AG10803 (cell line): Measurements from ENCODE around the gene NXPE4.

Experiments
- DNase-seq: peaks from one replicate; pipeline ENCODE4 v3.0.0; 2010; ENCODE audit warnings: low read depth
- H3K4me3 ChIP-seq: 2 replicates; pipeline ENCODE4 v1.5.1; 2011; ENCODE audit warnings: mild to moderate bottlenecking, low read length, control low read depth
- CTCF ChIP-seq: conservative IDR thresholded peaks from 2 replicates; pipeline ENCODE4 v1.5.1; 2011; ENCODE audit warnings: mild to moderate bottlenecking, low read length, control low read depth, inconsistent platforms

Gene NXPE4

DNA sequence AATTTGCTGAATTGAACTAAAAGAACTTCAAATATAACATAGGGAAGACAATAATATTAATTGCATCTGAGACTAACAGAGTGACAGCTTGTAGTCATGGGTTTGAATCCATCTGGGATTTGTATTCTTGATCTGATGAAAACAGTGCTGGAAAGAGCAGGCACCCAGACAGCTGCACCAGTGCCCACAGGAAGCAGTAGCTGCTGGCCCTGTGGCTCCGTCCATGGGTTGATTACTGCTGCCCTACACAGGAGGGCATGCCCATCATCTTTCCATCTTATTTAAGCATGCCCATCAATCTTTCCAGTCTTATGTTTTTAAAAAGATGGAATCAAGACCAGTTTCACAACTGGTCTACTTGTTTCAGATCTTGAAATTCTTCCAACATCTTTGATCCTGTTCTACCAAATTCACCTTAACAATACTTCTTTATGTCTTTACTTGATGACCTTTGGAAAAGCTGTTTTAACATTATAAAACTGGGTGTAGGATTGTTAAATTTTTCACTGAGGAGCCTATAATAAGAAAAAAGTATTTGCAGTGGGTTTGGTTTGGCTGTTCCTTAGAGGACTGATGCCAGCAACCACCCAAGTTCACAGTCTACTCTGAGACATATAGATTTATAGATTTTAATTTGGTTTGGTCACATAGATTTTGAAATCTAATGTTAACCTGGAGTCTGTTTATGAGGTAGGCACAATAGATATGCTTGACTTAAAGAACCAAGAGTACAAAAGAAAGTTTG, 761 bp upstream of the NXPE4 start:
- DNase-seq, result no peak
- H3K4me3 ChIP-seq, result no peak overlapping the region
- TF ChIP-seq CTCF, result no peak

GRCh38 chr11:114594703-114595102, 883 bp downstream of the NXPE4 start:
- no peak overlapping the region for H3K4me3 ChIP-seq
- DNase-seq, result no peak
- no peak for TF ChIP-seq CTCF

DNA sequence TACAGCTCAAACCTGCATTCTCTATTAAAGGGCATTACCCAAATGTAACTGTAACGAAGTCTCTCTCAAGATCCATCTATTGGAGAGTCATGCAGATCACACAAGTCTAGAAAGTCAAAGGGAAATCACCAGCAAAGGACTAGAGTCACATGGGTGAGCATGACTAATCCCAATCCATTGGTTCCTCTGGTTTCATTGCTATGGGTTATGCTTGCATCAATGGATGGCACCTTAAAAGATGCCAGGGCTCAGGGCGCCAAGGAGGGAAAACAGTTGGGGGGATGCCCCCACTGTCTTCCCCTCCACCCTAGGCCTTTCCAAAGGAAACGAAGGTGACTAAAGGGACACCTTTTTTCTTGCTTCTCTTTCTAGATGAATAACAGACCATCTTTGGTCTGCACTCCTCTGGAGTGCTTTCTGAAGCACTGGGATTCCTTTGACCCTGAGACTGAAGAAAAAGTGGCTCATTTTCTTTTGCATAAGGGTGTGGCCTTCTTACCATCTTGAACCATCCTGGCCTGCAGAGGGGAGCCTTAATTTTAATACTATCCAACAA, 8.1 kb downstream of the NXPE4 start:
- H3K4me3 ChIP-seq, result no peak overlapping the region
- DNase-seq, result no peak
- TF ChIP-seq CTCF, result no peak

GRCh38 chr11:114586797-114587196, 8.8 kb downstream of the NXPE4 start:
- TF ChIP-seq CTCF, result peak; percentile 36
- no peak overlapping the region for H3K4me3 ChIP-seq
- no peak for DNase-seq

DNA sequence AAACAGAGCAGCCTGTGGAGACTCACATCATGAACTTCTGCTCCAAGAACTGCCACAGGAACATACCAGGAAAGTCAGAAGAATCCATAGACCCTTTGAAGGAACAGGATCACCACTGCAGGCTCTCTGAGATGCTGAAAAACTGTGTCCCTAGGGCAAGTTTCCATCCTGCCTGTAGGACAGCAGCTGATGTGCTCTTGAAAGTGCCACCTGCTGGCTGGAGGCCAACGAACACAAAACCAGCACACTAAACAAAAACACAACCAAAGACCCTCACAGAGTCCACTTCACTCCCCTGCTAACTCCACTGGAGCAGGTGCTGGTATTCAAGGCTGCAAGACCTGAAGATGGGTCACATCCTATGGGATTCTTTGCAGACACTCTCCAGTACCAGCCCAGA, 23.9 kb downstream of the NXPE4 start:
- no peak overlapping the region for H3K4me3 ChIP-seq
- TF ChIP-seq CTCF, result no peak
- DNase-seq, result no peak

DNA sequence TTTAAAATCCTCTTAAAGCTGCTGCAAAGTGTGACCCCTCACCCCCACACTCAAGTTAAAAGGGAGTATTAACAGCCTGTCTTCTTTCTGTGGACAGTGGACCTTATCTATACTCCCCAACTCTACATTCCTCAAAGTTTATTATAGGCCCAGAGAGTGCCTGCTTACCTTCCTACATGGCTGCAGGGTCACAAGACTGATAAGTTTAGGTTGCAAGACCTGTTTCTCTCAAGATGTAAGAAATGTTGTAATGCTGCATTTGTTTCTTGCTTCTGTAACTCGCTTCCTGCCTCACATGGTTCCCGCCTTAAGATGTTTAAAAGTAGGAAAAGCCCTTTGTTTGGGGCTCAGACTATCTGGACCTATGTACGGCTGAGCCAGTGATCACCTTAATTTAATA, 25.8 kb downstream of the NXPE4 start:
- DNase-seq, result no peak
- no peak overlapping the region for H3K4me3 ChIP-seq
- no peak for TF ChIP-seq CTCF

GRCh38 chr11:114566276-114566675, 29.3 kb downstream of the NXPE4 start:
- DNase-seq, result no peak
- H3K4me3 ChIP-seq, result no peak overlapping the region
- no peak for TF ChIP-seq CTCF
